IMR-90 (cell line): Measurements from ENCODE around the gene PIN1. TPM values are rescaled to one million over a fixed set of nuclear protein-coding genes. Genes with fewer than 3 reads are reported as not detected.

Source experiments
- ATAC-seq: fragments of 200-7000 bp; cut with Tn5 transposase; 2 replicates; pipeline ENCODE4 v1.9.1; 2020; ENCODE audit warnings: low read depth, mild to moderate bottlenecking, moderate library complexity
- BruUV-seq: library from RNA; stranded (reverse); fragments of 400-500 nt; replicated peaks from 2 replicates; lab custom pipeline; 2021; lab: Mats Ljungman, UMichigan
- CTCF ChIA-PET: fragments of 300-600 bp; formaldehyde crosslinking; extraction: SDS; loops from one replicate; lab custom pipeline; 2021; ENCODE audit warnings: antibody characterized with exemption; lab: Yijun Ruan, JAX
- POLR2A ChIA-PET: fragments of 300-600 bp; sonication (Branson Sonifier 250); formaldehyde crosslinking; loops from one replicate; lab custom pipeline; 2022; ENCODE audit warnings: antibody characterized with exemption; ENCODE audit not compliant: unreplicated experiment; lab: Charles Lee
- DNase-seq: peaks from one replicate; pipeline ENCODE4 v3.0.0; 2013
- H2AFZ ChIP-seq: replicated peaks from 2 replicates; pipeline ENCODE3; 2013; ENCODE audit warnings: low read length, mild to moderate bottlenecking; ENCODE audit not compliant: poor library complexity
- H2AK5ac ChIP-seq: 2 replicates; pipeline ENCODE4 v1.6.1; 2013; ENCODE audit warnings: low read depth, low read length, inconsistent platforms
- H2AK9ac ChIP-seq: replicated peaks from 2 replicates; pipeline ENCODE3; 2013; ENCODE audit warnings: mild to moderate bottlenecking, low read depth, low read length, moderate library complexity; ENCODE audit not compliant: poor library complexity
- H2BK120ac ChIP-seq: 2 replicates; pipeline ENCODE4 v1.6.1; 2013; ENCODE audit warnings: low read depth, low read length, inconsistent platforms
- H2BK15ac ChIP-seq: 3 replicates; pipeline ENCODE4 v1.6.1; 2013; ENCODE audit warnings: low read depth, low read length, inconsistent platforms
- H2BK20ac ChIP-seq: 2 replicates; pipeline ENCODE4 v1.6.1; 2013; ENCODE audit warnings: low read depth, mild to moderate bottlenecking, inconsistent platforms, low read length, moderate library complexity
- H2BK5ac ChIP-seq: 2 replicates; pipeline ENCODE4 v1.6.1; 2013; ENCODE audit warnings: mild to moderate bottlenecking, low read depth, low read length, inconsistent platforms; ENCODE audit not compliant: poor library complexity, severe bottlenecking
- H3K14ac ChIP-seq: replicated peaks from 2 replicates; pipeline ENCODE4 v1.6.1; 2013; ENCODE audit warnings: low read depth, low read length, inconsistent platforms
- H3K18ac ChIP-seq: 2 replicates; pipeline ENCODE4 v1.6.1; 2013; ENCODE audit warnings: low read depth, low read length, control low read depth
- H3K23ac ChIP-seq: 2 replicates; pipeline ENCODE4 v1.6.1; 2013; ENCODE audit warnings: low read depth, low read length, inconsistent platforms
- H3K27ac ChIP-seq: 2 replicates; pipeline ENCODE4 v1.5.1; 2013; ENCODE audit warnings: mild to moderate bottlenecking, control low read depth, low read length; ENCODE audit not compliant: insufficient read depth
- H3K27me3 ChIP-seq: 2 replicates; pipeline ENCODE4 v1.6.1; 2013; ENCODE audit warnings: low read length; ENCODE audit not compliant: control insufficient read depth, insufficient read depth
- H3K36me3 ChIP-seq: 2 replicates; pipeline ENCODE4 v1.6.1; 2013; ENCODE audit warnings: low read length, mixed read lengths; ENCODE audit not compliant: control insufficient read depth, insufficient read depth
- H3K4ac ChIP-seq: 2 replicates; pipeline ENCODE4 v1.6.1; 2013; ENCODE audit warnings: low read depth, low read length, inconsistent platforms
- H3K4me1 ChIP-seq: 2 replicates; pipeline ENCODE4 v1.6.1; 2013; ENCODE audit warnings: low read length, mixed read lengths; ENCODE audit not compliant: control insufficient read depth, insufficient read depth
- H3K4me2 ChIP-seq: 2 replicates; pipeline ENCODE4 v1.6.1; 2013; ENCODE audit warnings: low read depth, mild to moderate bottlenecking, control low read depth, low read length, moderate library complexity
- H3K4me3 ChIP-seq: 2 replicates; pipeline ENCODE4 v1.5.1; 2013; ENCODE audit warnings: low read depth, mild to moderate bottlenecking, control low read depth, low read length, moderate library complexity; ENCODE audit not compliant: insufficient read depth
- H3K56ac ChIP-seq: 2 replicates; pipeline ENCODE4 v1.6.1; 2013; ENCODE audit warnings: low read length, inconsistent platforms; ENCODE audit not compliant: insufficient read depth; ENCODE audit errors: extremely low read depth
- H3K79me1 ChIP-seq, 2 experiments: 2 replicates each; pipeline ENCODE4 v1.6.1; 2013; ENCODE audit warnings: low read length in 2 of 2, inconsistent platforms in 1 of 2, low read depth in 1 of 2
- H3K9ac ChIP-seq: 2 replicates; pipeline ENCODE4 v1.6.1; 2013; ENCODE audit warnings: low read depth, low read length, control low read depth
- H3K9me1 ChIP-seq: 2 replicates; pipeline ENCODE4 v1.6.1; 2013; ENCODE audit warnings: low read length, inconsistent platforms; ENCODE audit not compliant: insufficient read depth
- H3K9me3 ChIP-seq: 2 replicates; pipeline ENCODE4 v1.6.1; 2013; ENCODE audit warnings: low read length; ENCODE audit not compliant: control insufficient read depth, insufficient read depth
- H4K20me1 ChIP-seq: 2 replicates; pipeline ENCODE4 v1.6.1; 2013; ENCODE audit warnings: low read length, inconsistent platforms; ENCODE audit not compliant: insufficient read depth
- H4K5ac ChIP-seq: 2 replicates; pipeline ENCODE4 v1.6.1; 2013; ENCODE audit warnings: mild to moderate bottlenecking, low read depth, low read length, control low read depth
- H4K8ac ChIP-seq, 2 experiments: 2 replicates each; pipeline ENCODE4 v1.6.1; 2013; ENCODE audit warnings: low read depth in 2 of 2, low read length in 2 of 2, control low read depth in 1 of 2, inconsistent platforms in 1 of 2
- H4K91ac ChIP-seq: 2 replicates; pipeline ENCODE4 v1.6.1; 2013; ENCODE audit warnings: low read depth, low read length, inconsistent platforms; ENCODE audit not compliant: insufficient read depth
- BHLHE40 ChIP-seq: fragments of 150-350 bp; IDR thresholded peaks from 2 replicates; pipeline ENCODE4 v1.6.1; 2016; ENCODE audit warnings: mild to moderate bottlenecking, low read depth, low read length
- CEBPB ChIP-seq: IDR thresholded peaks from 2 replicates; pipeline ENCODE4 v1.6.1; 2012; ENCODE audit warnings: low read depth, low read length, improper control_type of control experiment
- FOS ChIP-seq: fragments of 150-350 bp; IDR thresholded peaks from 2 replicates; pipeline ENCODE4 v1.6.1; 2016; ENCODE audit warnings: low read depth, low read length
- MXI1 ChIP-seq: IDR thresholded peaks from 2 replicates; pipeline ENCODE4 v1.6.1; 2012; ENCODE audit warnings: low read depth, mild to moderate bottlenecking, low read length, moderate library complexity, borderline replicate concordance
- RAD21 ChIP-seq: IDR thresholded peaks from 2 replicates; pipeline ENCODE4 v1.6.1; 2012; ENCODE audit warnings: low read length, improper control_type of control experiment
- RFX5 ChIP-seq: IDR thresholded peaks from 2 replicates; pipeline ENCODE4 v1.8.0; 2012; ENCODE audit warnings: low read depth, mild to moderate bottlenecking, low read length, moderate library complexity
- WGBS, 2 experiments: methylation state at CpG; one replicate each; pipeline versions ENCODE4 v1.1.5 to v1.1.7; 2013; ENCODE audit warnings: missing lambda C conversion rate in 2 of 2; ENCODE audit not compliant: insufficient read length in 1 of 2; ENCODE audit errors: extremely low coverage in 2 of 2; 5-methylcytosine and 5-hydroxymethylcytosine counted together
- dilution Hi-C: fragments of 300-500 bp; cut with HindIII; formaldehyde crosslinking; loops from one replicate; pipeline ENCODE4 v1.14.3; 2018; ENCODE audit warnings: low sequenced_read_pairs; ENCODE audit not compliant: unreplicated experiment
- in situ Hi-C: fragments of 300-500 bp; cut with MboI; formaldehyde crosslinking; loops from 3 replicates; pipeline ENCODE4 v1.14.3; 2019; ENCODE audit warnings: low sequenced_read_pairs, inconsistent platforms, mixed read lengths
- intact Hi-C: fragments of 100-400 bp; cut with micrococcal nuclease; formaldehyde crosslinking; loops from 2 replicates; pipeline ENCODE4 v1.10.0; 2022
- polyA plus RNA-seq, 3 experiments: library from polyadenylated mRNA; depleted of rRNA; stranded (reverse); fragments of >200 nt; gene quantifications; 2 replicates each; pipeline ENCODE4 v1.2.3, GENCODE V29; 2012; ENCODE audit warnings: low replicate concordance in 1 of 3
- total RNA-seq: library from RNA; depleted of rRNA; stranded (reverse); fragments of >200 nt; gene quantifications from 2 replicates; pipeline ENCODE4 v1.2.3, GENCODE V29; 2012
- TF ChIP-seq, protein P1 (sequence below): fragments of 150-350 bp; IDR thresholded peaks from 2 replicates; pipeline ENCODE4 v1.6.1; 2017; ENCODE audit warnings: mild to moderate bottlenecking, antibody characterized with exemption, low read length, low read depth

The PIN1 gene
- total and polyA plus RNA-seq, 2 of the 4 experiments (the other 2 are of a cell fraction): 76.0 to 105 TPM

DNA sequence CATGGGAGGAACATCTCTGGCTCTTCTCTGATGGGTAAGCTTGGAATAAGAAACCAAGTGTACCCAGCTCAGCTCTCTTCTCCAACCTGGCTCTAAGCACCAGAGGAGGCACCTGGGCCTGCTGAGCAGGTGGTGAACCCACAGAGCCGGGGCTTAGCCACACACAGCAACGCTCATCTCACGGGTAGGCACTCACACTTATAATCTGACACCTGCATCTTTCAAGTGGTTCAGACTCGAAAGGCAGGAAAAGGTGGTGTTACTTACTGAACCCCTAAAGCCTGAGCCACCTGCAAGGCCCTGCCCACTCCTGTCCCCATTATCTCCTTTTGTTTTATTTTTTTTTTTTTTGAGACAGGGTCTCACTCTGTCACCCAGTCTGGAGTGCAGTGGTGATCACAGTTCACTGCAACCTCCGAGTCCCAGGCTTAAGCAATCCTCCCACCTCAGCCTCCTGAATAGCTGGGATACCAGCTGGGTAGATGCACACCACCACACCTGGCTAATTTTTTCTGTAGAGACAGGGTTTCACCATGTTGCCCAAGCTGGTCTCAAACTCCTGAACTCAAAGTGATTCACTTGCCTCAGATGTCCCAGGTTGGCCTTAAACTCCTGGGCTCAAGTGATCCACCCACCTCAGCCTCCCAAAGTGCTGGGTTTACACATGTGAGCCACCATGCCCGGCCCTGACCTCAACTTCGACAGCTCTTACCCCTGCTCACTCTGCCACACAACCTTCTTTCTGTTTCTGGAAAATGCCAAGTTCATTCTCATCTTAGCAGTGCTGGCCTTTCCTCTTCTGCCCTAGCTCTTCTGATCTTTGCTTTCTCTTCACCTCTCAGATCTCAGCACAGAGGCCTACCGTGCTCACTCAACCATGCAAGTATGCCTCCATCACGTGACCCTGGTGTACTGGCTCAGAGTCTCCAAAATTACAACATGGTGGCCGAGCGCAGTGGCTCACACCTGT, 26.0 kb upstream of the PIN1 start:
- H3K79me1 ChIP-seq: peaks cover 0 to 5% of the 10 kb centered on the region in 2 experiments; a peak in 2 of 4 replicates
- CTCF ChIA-PET: interaction anchor here (0.6 kb wide), 1 partner anchor 210 kb away, joined by 4 read pairs; no protein-coding TSS in a partner anchor
- H2AK5ac ChIP-seq: no peak overlapping the region
- H4K91ac ChIP-seq: no peak overlapping the region
- TF ChIP-seq RAD21 (no peak), BHLHE40 (no peak), RFX5 (no peak), CEBPB (no peak), MXI1 (no peak), FOS (no peak)
- TF ChIP-seq, protein P1, sequence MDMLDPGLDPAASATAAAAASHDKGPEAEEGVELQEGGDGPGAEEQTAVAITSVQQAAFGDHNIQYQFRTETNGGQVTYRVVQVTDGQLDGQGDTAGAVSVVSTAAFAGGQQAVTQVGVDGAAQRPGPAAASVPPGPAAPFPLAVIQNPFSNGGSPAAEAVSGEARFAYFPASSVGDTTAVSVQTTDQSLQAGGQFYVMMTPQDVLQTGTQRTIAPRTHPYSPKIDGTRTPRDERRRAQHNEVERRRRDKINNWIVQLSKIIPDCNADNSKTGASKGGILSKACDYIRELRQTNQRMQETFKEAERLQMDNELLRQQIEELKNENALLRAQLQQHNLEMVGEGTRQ: no peak
- POLR2A ChIA-PET: no interaction called here
- no peak overlapping the region for H2AK9ac ChIP-seq
- no peak overlapping the region for H3K4me3 ChIP-seq
- DNase-seq (no peak), ATAC-seq (no peak)
- no peak overlapping the region for H3K14ac ChIP-seq
- intact Hi-C loops (no loop called here), in situ Hi-C loops (no loop called here), dilution Hi-C loops (no loop called here)
- no peak overlapping the region for H3K9ac ChIP-seq
- no peak overlapping the region for H3K27ac ChIP-seq
- H2BK20ac ChIP-seq: no peak overlapping the region
- no peak overlapping the region for H4K8ac ChIP-seq
- no peaks in the 10 kb centered on the region; the same call in 1 of the 2 replicates for H4K20me1 ChIP-seq
- no peak overlapping the region for H3K4me2 ChIP-seq
- no peaks in the 10 kb centered on the region for H3K4me1 ChIP-seq
- H2BK15ac ChIP-seq: no peak overlapping the region
- no peaks in the 10 kb centered on the region for H3K9me3 ChIP-seq
- no peaks in the 10 kb centered on the region for H3K27me3 ChIP-seq
- no peaks in the 10 kb centered on the region for H3K9me1 ChIP-seq
- no peak overlapping the region for H3K18ac ChIP-seq
- H3K36me3 ChIP-seq: peaks cover 49% of the 10 kb centered on the region
- no peak overlapping the region for H2BK120ac ChIP-seq
- no peak overlapping the region for H3K23ac ChIP-seq
- no peak overlapping the region for H2AFZ ChIP-seq
- 94% methylated on average over 3 of the region's 11 CpGs; no CpG with 5 or more reads in 1 of the 2 experiments for WGBS, 2 experiments
- H4K5ac ChIP-seq: no peak overlapping the region
- no peak overlapping the region for H2BK5ac ChIP-seq
- BruUV-seq: no TSS peak
- H3K4ac ChIP-seq: no peak overlapping the region
- no peak overlapping the region for H3K56ac ChIP-seq
